NCI-H146 treated with DMSO at 0.1 percent for 48 hours (cell line): Measurements from ENCODE around the gene BRINP2.
"Not testable (repeated sequence)": the region's sequence is repeated elsewhere in the genome, so short reads cannot be mapped to it uniquely, and the experiment has no call there.

Experiments
- DNase-seq: peaks from one replicate; lab custom pipeline; 2025; ENCODE audit not compliant: unreplicated experiment; lab: John Stamatoyannopoulos, UW

Gene BRINP2

DNA sequence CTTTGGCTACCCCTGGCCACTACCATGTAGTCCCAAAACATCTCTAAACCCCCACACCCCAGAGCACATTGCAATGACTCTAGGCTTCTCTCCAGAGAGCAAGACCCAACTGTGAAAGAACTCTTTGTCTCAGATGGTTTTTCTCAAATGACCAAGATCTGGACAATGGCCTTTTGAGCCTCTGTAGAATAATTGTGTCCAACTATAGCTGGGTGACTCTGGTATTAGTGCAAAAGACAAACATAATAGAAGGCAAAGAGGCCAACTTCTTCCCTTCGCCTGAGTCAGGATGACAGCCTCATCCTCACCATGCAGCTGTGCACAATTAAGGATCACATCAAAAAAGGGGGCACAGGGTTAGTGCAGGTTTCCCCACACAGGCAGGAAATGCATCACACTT lies 139.6 kb downstream of the BRINP2 start:
- DNase-seq, result no peak

DNA sequence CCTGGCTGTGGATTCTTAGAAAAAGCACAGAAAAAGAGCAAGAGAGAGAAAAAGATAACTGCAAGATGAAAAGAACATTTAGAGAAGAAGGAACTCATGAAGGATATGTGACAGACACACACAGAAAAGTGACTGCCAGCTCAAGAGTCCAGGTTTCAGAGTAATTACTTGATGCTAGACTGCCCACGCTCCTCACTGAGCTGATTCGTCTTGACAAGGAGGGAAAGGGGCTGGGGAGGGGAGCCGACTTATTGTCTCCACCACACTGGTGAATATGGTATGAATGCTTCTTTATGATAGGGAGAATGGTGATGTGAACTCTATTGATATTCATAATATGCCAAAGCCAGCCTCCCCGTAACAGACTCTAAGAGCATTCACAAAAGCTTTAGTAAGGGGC lies 140.4 kb downstream of the BRINP2 start:
- DNase-seq, result no peak

DNA sequence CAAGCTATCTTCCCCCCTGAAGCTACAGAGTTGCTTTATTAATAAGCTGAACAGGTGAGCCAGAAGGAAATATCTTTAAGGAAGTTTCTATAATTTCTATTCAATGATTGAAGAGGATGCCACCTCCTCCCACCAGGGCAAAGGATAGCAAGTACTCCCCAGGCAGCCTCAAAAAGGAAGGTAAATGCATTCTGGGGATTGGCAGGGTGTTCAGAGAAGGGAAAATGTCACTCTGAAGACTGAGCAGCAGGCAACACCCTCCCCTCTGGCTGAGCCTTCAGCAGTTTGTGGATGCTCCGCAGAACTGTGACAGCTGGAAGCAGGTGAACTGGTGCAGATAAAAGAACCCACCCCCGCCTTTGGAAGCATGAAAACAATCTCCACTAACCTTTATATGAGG lies 140.8 kb downstream of the BRINP2 start:
- no peak for DNase-seq

DNA sequence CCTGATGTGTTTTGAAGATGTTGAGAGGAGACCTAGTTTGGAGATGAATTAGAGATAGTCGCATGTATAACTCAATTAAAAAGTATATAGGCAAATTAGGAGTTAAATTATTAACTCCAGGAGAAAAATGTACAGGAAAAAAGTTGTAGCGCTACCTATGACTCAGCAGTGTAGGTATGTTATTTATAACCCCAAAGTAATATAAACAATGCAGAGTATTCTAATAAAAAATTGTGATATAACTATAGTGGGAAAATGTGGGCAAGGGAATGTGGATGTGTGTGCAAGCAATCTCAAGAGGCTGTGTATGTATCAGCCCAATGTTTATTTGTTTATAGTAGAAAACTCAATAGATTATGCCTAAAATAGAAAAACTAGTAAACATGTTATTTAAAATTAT lies 144.5 kb downstream of the BRINP2 start:
- no peak for DNase-seq

DNA sequence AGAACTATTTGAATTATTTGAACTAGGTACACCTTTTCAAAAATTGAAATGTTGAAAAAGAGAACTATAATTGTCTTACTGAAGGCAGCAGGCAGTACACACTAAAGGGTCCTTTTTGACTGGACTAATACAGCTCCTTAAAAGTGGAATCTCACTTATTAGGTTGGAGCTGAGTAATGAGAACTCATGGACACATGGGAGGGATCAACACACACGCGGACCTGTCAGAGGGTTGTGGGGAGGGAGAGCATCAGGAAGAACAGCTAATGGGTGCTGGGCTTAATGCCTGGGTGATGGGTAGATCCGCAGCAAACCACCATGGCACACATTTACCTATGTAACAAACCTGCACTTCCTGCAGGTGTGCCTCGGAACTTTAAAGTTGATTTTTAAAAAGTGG lies 145.0 kb downstream of the BRINP2 start:
- no peak for DNase-seq

DNA sequence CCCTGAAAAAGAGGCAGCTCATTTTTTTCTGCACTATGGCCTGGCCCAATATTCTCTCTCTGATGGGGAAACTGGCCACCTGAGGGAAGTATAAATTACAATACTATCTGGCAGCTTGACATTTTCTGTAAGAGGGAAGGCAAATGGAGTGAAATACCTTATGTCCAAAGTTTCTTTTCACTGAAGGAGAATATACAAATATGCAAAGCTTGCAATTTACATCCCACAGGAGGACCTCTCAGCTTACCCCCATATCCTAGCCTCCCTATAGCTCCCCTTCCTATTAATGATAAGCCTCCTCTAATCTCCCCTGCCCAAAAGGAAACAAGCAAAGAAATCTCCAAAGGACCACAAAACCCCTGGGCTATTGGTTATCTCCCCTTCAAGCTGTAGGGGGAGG lies 150.7 kb downstream of the BRINP2 start:
- DNase-seq, result not testable (repeated sequence)

DNA sequence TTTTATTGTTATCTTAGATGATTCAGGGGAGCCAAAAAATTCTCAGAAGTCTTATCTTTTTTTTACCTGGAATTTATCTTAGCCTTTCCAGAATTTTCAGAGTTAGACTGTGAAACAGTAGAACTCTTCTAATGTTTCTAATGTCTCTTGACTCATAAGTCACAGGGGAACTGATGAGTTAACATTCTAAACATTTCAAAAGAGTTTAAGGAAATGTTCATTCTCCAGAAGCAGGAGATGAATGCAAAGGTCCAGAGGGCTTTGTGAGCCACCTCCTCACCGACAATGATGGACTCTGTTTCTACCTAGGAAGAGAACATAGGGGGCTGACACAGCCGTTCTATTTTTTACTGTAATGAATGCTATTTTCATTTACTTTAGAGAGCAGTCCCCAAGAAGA lies 157.5 kb downstream of the BRINP2 start:
- DNase-seq, result no peak

DNA sequence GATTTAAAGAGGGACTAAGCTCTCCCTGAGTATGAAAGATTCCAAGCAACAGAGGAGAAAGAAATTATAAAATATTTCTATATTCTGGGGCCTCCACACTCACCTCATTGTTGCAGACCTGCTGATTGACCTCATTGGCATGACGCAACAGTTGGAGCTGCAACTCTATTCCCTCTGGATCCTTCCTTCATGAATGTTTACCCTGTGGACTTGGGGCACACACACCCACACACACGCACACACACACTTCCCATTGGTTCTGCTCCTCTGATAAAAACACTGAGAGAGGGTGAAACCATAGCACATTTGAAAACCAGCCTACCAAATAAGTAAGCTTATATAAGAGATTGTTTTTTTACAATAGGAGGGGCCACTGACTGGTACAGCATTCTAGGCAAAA lies 159.1 kb downstream of the BRINP2 start:
- no peak for DNase-seq
